ENCODE measurements around the gene GRID2IP. TPM values are rescaled to one million over a fixed set of nuclear protein-coding genes. Genes with fewer than 3 reads are reported as not detected.

GRID2IP gene
- total and polyA plus RNA-seq, 2 of the 8 experiments (the other 6 are each of a cell fraction or from before 2014, with no cell fraction given) = 0.80 to 1.3 TPM

DNA sequence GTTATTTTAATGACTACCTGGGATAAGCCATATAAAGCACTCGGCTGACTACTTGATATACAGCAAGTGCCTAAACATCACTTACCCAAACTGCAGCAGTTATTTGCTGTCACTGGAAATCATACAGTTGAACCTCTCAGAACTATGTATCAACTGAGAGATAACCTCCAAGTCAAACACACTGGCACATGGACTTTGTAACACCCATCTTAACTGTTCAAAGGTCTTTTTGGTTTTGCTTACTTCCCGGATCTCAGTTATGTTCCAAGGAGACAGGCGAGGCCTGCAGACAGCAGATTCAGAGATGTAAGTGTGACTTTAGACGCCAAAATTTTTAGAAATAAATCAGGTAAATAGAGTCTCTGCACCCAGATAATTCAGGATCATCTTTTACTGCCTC, 69.0 kb downstream of the GRID2IP start:
- WGBS, 2 experiments (ENCODE audit: extremely low coverage in 1 of 2, insufficient coverage in 1 of 2, insufficient read length in 1 of 2, insufficient replicate concordance in 2 of 2, low coverage in 1 of 2, low lambda C conversion rate in 2 of 2, missing lambda C conversion rate in 1 of 2) = 90% methylated on average over 4 of the region's 4 CpGs; no CpG with 5 or more reads in 1 of the 2 experiments
- no peak overlapping the region for H3K18ac ChIP-seq (ENCODE audit: extremely low read depth, low read length)
- H3K9ac ChIP-seq (replicated peaks in 1 of 4; ENCODE audit: extremely low read depth in 1 of 4, low read depth in 3 of 4, low read length in 3 of 4) = no peak overlapping the region
- H2BK20ac ChIP-seq (ENCODE audit: low read length) = no peak overlapping the region
- no peak overlapping the region for H4K5ac ChIP-seq (ENCODE audit: insufficient read length, low read depth, low read length)
- H2BK120ac ChIP-seq (replicated peaks; ENCODE audit: low read depth, low read length) = no peak overlapping the region
- no peak overlapping the region for H3K4ac ChIP-seq (replicated peaks; ENCODE audit: insufficient read length, low read depth, low read length)
- no peak overlapping the region for H3K27ac ChIP-seq (ENCODE audit: low read depth, low read length)
- no peak overlapping the region for H2BK12ac ChIP-seq (ENCODE audit: low read depth, low read length)
- 0 out of 2 replicates have a peak, but pooled peaks cover 3% of the 10 kb centered on the region for H3K23me2 ChIP-seq (ENCODE audit: low read depth, low read length)
- H3K9me3 ChIP-seq (ENCODE audit: insufficient read depth in 2 of 2, low read depth in 1 of 2, low read length in 1 of 2) = no peaks in the 10 kb centered on the region
- peak overlapping the region in 1 of 4 experiments; percentile 100; a peak in 1 of 8 replicates for H3K4me3 ChIP-seq (ENCODE audit: extremely low read depth in 1 of 4, insufficient read depth in 2 of 4, low read depth in 3 of 4, low read length in 4 of 4)
- peak overlapping the region; percentile 3 to 70; a peak in 1 of 4 replicates for H3K4me2 ChIP-seq (ENCODE audit: insufficient read depth in 1 of 2, low read depth in 2 of 2, low read length in 2 of 2)
- H2BK5ac ChIP-seq (ENCODE audit: low read depth, low read length) = no peak overlapping the region
- H3K36me3 ChIP-seq (ENCODE audit: control insufficient read depth in 2 of 4, insufficient read depth in 4 of 4, low read length in 3 of 4) = peaks cover 0 to 9% (median 0%) of the 10 kb centered on the region in 4 experiments; a peak in 1 of 8 replicates
- ChIA-PET CTCF (ENCODE audit: partially characterized antibody) (no interaction called here), POLR2A (ENCODE audit: partially characterized antibody) (no interaction called here)
- H4K20me1 ChIP-seq (replicated peaks in 1 of 2; ENCODE audit: control insufficient read depth in 1 of 2, insufficient read depth in 2 of 2, low read length in 2 of 2) = peaks cover 6 to 13% of the 10 kb centered on the region in 2 experiments
- H3K79me1 ChIP-seq (ENCODE audit: low read depth, low read length) = peaks cover 5% of the 10 kb centered on the region
- no peak for DNase-seq (ENCODE audit: low read depth in 1 of 2, low spot score in 2 of 2)
- H3K4me1 ChIP-seq (replicated peaks in 1 of 4; ENCODE audit: control insufficient read depth in 3 of 4, insufficient read depth in 4 of 4, low read length in 3 of 4) = peaks cover 0 to 3% (median 0%) of the 10 kb centered on the region in 4 experiments; a peak in 1 of 7 replicates
- no peak overlapping the region for H2AK5ac ChIP-seq (ENCODE audit: low read depth, low read length)
- H3K23ac ChIP-seq (ENCODE audit: insufficient read length) = no peak overlapping the region
- no peak overlapping the region for H4K91ac ChIP-seq (replicated peaks; ENCODE audit: insufficient read length, low read length)
- H2BK15ac ChIP-seq (ENCODE audit: low read length) = no peak overlapping the region
- H4K8ac ChIP-seq (ENCODE audit: extremely low read depth, insufficient read depth, low read length) = no peak overlapping the region
- no peak overlapping the region for H2AFZ ChIP-seq (ENCODE audit: low read length)
- H3K79me2 ChIP-seq (ENCODE audit: control insufficient read depth in 1 of 2, insufficient read depth in 2 of 2, low read length in 2 of 2) = peaks cover 0 to 56% of the 10 kb centered on the region in 2 experiments; a peak in 3 of 4 replicates
- H3K56ac ChIP-seq (replicated peaks; ENCODE audit: insufficient read length, low read depth, low read length) = no peak overlapping the region
- no peak overlapping the region for H3K14ac ChIP-seq (ENCODE audit: insufficient read length)
- FAIRE-seq = no peak
- peaks cover 0 to 3% (median 0%) of the 10 kb centered on the region in 4 experiments; a peak in 1 of 7 replicates for H3K27me3 ChIP-seq (replicated peaks in 1 of 4; ENCODE audit: control insufficient read depth in 3 of 4, extremely low read depth in 1 of 4, insufficient read depth in 3 of 4, low read length in 3 of 4)
- TF ChIP-seq ASH2L (IDR thresholded peaks at IDR 0.05; ENCODE audit: low read length) (no peak), SUZ12 (IDR thresholded peaks at IDR 0.05; ENCODE audit: low read length) (no peak), HDAC6 (IDR thresholded peaks at IDR 0.05; ENCODE audit: low read depth, low read length) (no peak), TEAD4 (IDR thresholded peaks at IDR 0.05; ENCODE audit: low read depth, low read length) (no peak), SIN3A (conservative IDR thresholded peaks at IDR 0.05 in 1 of 2, IDR thresholded peaks at IDR 0.05 in 1 of 2; ENCODE audit: low read depth in 1 of 2, low read length in 2 of 2) (no peak), MAFK (IDR thresholded peaks at IDR 0.05; ENCODE audit: low read depth, low read length) (no peak), SIRT6 (IDR thresholded peaks at IDR 0.05; ENCODE audit: low read length) (no peak), RFX5 (IDR thresholded peaks at IDR 0.05; ENCODE audit: borderline replicate concordance, low read depth, low read length) (no peak), KDM4A (IDR thresholded peaks at IDR 0.05; ENCODE audit: low read depth, low read length, severe bottlenecking) (no peak), POLR2AphosphoS5 (IDR thresholded peaks at IDR 0.05; ENCODE audit: low read depth, low read length) (no peak), KDM1A (IDR thresholded peaks at IDR 0.05; ENCODE audit: borderline replicate concordance, low read length) (no peak), CBX5 (IDR thresholded peaks at IDR 0.05; ENCODE audit: low read depth, low read length) (no peak), JUN (IDR thresholded peaks at IDR 0.05; ENCODE audit: low read depth, low read length) (no peak), JUND (IDR thresholded peaks at IDR 0.05; ENCODE audit: low read length) (no peak), EZH2 (IDR thresholded peaks at IDR 0.05; ENCODE audit: low read depth, low read length, severe bottlenecking) (no peak)
